Transverse colon (tissue), 3 donors: ENCODE data around the gene TIAM1.

Experiments used
- POLR2A ChIP-seq: fragments of 450-650 bp; IDR thresholded peaks from one replicate; pipeline ENCODE4 v1.6.1; 2016; ENCODE audit warnings: antibody characterized with exemption, mild to moderate bottlenecking, moderate library complexity
- TF ChIP-seq, protein P1 (sequence below), 5 experiments: fragments of 200-600 bp in 3 of 5; fragments of 450-650 bp in 2 of 5; sonication (generic) in 3 of 5; IDR thresholded peaks; 1 replicate in 2 of 5; 2 replicates in 3 of 5; pipeline ENCODE4 v1.5.1; 2016 to 2017; ENCODE audit warnings: antibody characterized with exemption in 5 of 5, inconsistent platforms in 3 of 5, mild to moderate bottlenecking in 2 of 5, moderate library complexity in 1 of 5

GRCh38 chr21:31354604-31355443 lies 10.8 kb upstream of the TIAM1 start:
- TF ChIP-seq, protein P1, sequence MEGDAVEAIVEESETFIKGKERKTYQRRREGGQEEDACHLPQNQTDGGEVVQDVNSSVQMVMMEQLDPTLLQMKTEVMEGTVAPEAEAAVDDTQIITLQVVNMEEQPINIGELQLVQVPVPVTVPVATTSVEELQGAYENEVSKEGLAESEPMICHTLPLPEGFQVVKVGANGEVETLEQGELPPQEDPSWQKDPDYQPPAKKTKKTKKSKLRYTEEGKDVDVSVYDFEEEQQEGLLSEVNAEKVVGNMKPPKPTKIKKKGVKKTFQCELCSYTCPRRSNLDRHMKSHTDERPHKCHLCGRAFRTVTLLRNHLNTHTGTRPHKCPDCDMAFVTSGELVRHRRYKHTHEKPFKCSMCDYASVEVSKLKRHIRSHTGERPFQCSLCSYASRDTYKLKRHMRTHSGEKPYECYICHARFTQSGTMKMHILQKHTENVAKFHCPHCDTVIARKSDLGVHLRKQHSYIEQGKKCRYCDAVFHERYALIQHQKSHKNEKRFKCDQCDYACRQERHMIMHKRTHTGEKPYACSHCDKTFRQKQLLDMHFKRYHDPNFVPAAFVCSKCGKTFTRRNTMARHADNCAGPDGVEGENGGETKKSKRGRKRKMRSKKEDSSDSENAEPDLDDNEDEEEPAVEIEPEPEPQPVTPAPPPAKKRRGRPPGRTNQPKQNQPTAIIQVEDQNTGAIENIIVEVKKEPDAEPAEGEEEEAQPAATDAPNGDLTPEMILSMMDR (IDR thresholded peaks at IDR 0.05): no peak
- TF ChIP-seq POLR2A: no peak
